H1 (cell line): ENCODE data around the gene POLR3E. TPM values are rescaled to one million over a fixed set of nuclear protein-coding genes. Genes with fewer than 3 reads are reported as not detected.

ENCODE experiments used
- CTCF ChIA-PET: fragments of 300-600 bp; sonication (Branson Sonifier 250); formaldehyde crosslinking; loops from one replicate; lab custom pipeline; 2021; ENCODE audit not compliant: partially characterized antibody; lab: Charles Lee
- POLR2A ChIA-PET: fragments of 300-600 bp; sonication (Branson Sonifier 250); formaldehyde crosslinking; loops from one replicate; lab custom pipeline; 2021; ENCODE audit warnings: inconsistent platforms; ENCODE audit not compliant: partially characterized antibody; lab: Charles Lee
- DNase-seq, 2 experiments: peaks; one replicate each; pipeline versions ENCODE4 v3.0.0 to v3.0.0-alpha.2; 2010 to 2022; ENCODE audit warnings: low spot score in 2 of 2, low read depth in 1 of 2, mixed read lengths in 1 of 2
- FAIRE-seq: peaks from 2 replicates; lab custom pipeline; 2011; peaks lifted over from hg19 to GRCh38; lab: Jason Lieb, UNC
- H2AFZ ChIP-seq: 2 replicates; pipeline ENCODE4 v1.8.1; 2012; ENCODE audit warnings: low read length, inconsistent platforms
- H2AK5ac ChIP-seq: 2 replicates; pipeline ENCODE4 v1.6.1; 2013; ENCODE audit warnings: low read depth, low read length
- H2BK120ac ChIP-seq: replicated peaks from 2 replicates; pipeline ENCODE3; 2013; ENCODE audit warnings: low read depth, low read length, inconsistent platforms
- H2BK12ac ChIP-seq: 2 replicates; pipeline ENCODE4 v1.6.1; 2013; ENCODE audit warnings: low read depth, low read length
- H2BK15ac ChIP-seq: 2 replicates; pipeline ENCODE4 v1.6.1; 2013; ENCODE audit warnings: low read length
- H2BK20ac ChIP-seq: 2 replicates; pipeline ENCODE4 v1.6.1; 2013; ENCODE audit warnings: low read length
- H2BK5ac ChIP-seq: 2 replicates; pipeline ENCODE4 v1.6.1; 2013; ENCODE audit warnings: low read depth, low read length
- H3K14ac ChIP-seq: 2 replicates; pipeline ENCODE4 v1.6.1; 2013; ENCODE audit warnings: inconsistent platforms; ENCODE audit not compliant: insufficient read length
- H3K18ac ChIP-seq: 2 replicates; pipeline ENCODE4 v1.6.1; 2013; ENCODE audit warnings: low read length; ENCODE audit errors: extremely low read depth
- H3K23ac ChIP-seq: 2 replicates; pipeline ENCODE4 v1.6.1; 2013; ENCODE audit warnings: inconsistent platforms; ENCODE audit not compliant: insufficient read length
- H3K23me2 ChIP-seq: 2 replicates; pipeline ENCODE4 v1.6.1; 2013; ENCODE audit warnings: low read depth, low read length
- H3K27ac ChIP-seq: 2 replicates; pipeline ENCODE4 v1.6.1; 2011; ENCODE audit warnings: low read depth, low read length, inconsistent platforms
- H3K27me3 ChIP-seq, 4 experiments: replicated peaks in 1 of 4; 1 replicate in 1 of 4; 2 replicates in 3 of 4; pipeline versions ENCODE4 v1.6.1 to v1.8.1; 2011 to 2013; ENCODE audit warnings: low read length in 3 of 4, mild to moderate bottlenecking in 3 of 4, inconsistent platforms in 2 of 4, mixed read lengths in 2 of 4, moderate library complexity in 1 of 4; ENCODE audit not compliant: control insufficient read depth in 3 of 4, insufficient read depth in 3 of 4; ENCODE audit errors: extremely low read depth in 1 of 4
- H3K36me3 ChIP-seq, 4 experiments: 2 replicates each; pipeline versions ENCODE4 v1.6.1 to v1.8.1; 2011 to 2013; ENCODE audit warnings: mild to moderate bottlenecking in 4 of 4, low read length in 3 of 4, moderate library complexity in 2 of 4, control low read depth in 1 of 4, inconsistent platforms in 1 of 4; ENCODE audit not compliant: insufficient read depth in 4 of 4, control insufficient read depth in 2 of 4
- H3K4ac ChIP-seq: replicated peaks from 2 replicates; pipeline ENCODE3; 2013; ENCODE audit warnings: low read length, low read depth, mixed read lengths, inconsistent platforms; ENCODE audit not compliant: insufficient read length
- H3K4me1 ChIP-seq, 4 experiments: replicated peaks in 1 of 4; 1 replicate in 1 of 4; 2 replicates in 3 of 4; pipeline versions ENCODE4 v1.6.1 to v1.8.1; 2011 to 2013; ENCODE audit warnings: low read length in 3 of 4, inconsistent platforms in 2 of 4, mixed read lengths in 1 of 4; ENCODE audit not compliant: insufficient read depth in 4 of 4, control insufficient read depth in 3 of 4
- H3K4me2 ChIP-seq, 2 experiments: 2 replicates each; pipeline versions ENCODE4 v1.6.1 to v1.8.1; 2011 to 2013; ENCODE audit warnings: low read depth in 2 of 2, low read length in 2 of 2, control low read depth in 1 of 2, inconsistent platforms in 1 of 2, mild to moderate bottlenecking in 1 of 2; ENCODE audit not compliant: insufficient read depth in 1 of 2
- H3K4me3 ChIP-seq, 4 experiments: fragments of 200-600, 300-600 bp in 1 of 4; sonication (generic), shearing (Covaris generic), sonication (Bioruptor Twin) in 1 of 4; 2 replicates each; pipeline versions ENCODE4 v1.5.1 to v1.8.1; 2011 to 2016; ENCODE audit warnings: low read length in 4 of 4, low read depth in 3 of 4, control low read depth in 2 of 4, inconsistent platforms in 2 of 4, mild to moderate bottlenecking in 2 of 4, mixed read lengths in 1 of 4, moderate library complexity in 1 of 4; ENCODE audit not compliant: insufficient read depth in 2 of 4; ENCODE audit errors: extremely low read depth in 1 of 4
- H3K56ac ChIP-seq: replicated peaks from 2 replicates; pipeline ENCODE3; 2013; ENCODE audit warnings: low read depth, mild to moderate bottlenecking, mixed read lengths, low read length, inconsistent platforms; ENCODE audit not compliant: insufficient read length
- H3K79me1 ChIP-seq: 2 replicates; pipeline ENCODE4 v1.6.1; 2013; ENCODE audit warnings: low read depth, low read length, control low read depth
- H3K79me2 ChIP-seq, 2 experiments: 2 replicates each; pipeline versions ENCODE4 v1.6.1 to v1.8.1; 2012 to 2013; ENCODE audit warnings: low read length in 2 of 2, mild to moderate bottlenecking in 2 of 2, inconsistent platforms in 1 of 2; ENCODE audit not compliant: insufficient read depth in 2 of 2, control insufficient read depth in 1 of 2
- H3K9ac ChIP-seq, 4 experiments: replicated peaks in 1 of 4; 1 replicate in 1 of 4; 2 replicates in 3 of 4; pipeline versions ENCODE4 v1.6.1 to v1.8.1; 2011 to 2013; ENCODE audit warnings: low read depth in 3 of 4, low read length in 3 of 4, control low read depth in 2 of 4, mild to moderate bottlenecking in 2 of 4, moderate library complexity in 2 of 4, inconsistent platforms in 1 of 4; ENCODE audit errors: extremely low read depth in 1 of 4
- H3K9me3 ChIP-seq, 2 experiments: 2 replicates each; pipeline versions ENCODE4 v1.6.1 to v1.8.1; 2012 to 2013; ENCODE audit warnings: mild to moderate bottlenecking in 2 of 2, moderate library complexity in 2 of 2, control low read depth in 1 of 2, inconsistent platforms in 1 of 2, low read depth in 1 of 2, low read length in 1 of 2, mixed read lengths in 1 of 2; ENCODE audit not compliant: insufficient read depth in 2 of 2
- H4K20me1 ChIP-seq, 2 experiments: replicated peaks in 1 of 2; 2 replicates each; pipeline versions ENCODE3 to v1.8.1; 2011 to 2013; ENCODE audit warnings: inconsistent platforms in 2 of 2, low read length in 2 of 2, mild to moderate bottlenecking in 1 of 2; ENCODE audit not compliant: insufficient read depth in 2 of 2, control insufficient read depth in 1 of 2
- H4K5ac ChIP-seq: 2 replicates; pipeline ENCODE4 v1.6.1; 2013; ENCODE audit warnings: low read length, low read depth, mixed read lengths, inconsistent platforms; ENCODE audit not compliant: insufficient read length
- H4K8ac ChIP-seq: 2 replicates; pipeline ENCODE4 v1.8.0; 2013; ENCODE audit warnings: mild to moderate bottlenecking, moderate library complexity, low read length, inconsistent platforms; ENCODE audit not compliant: insufficient read depth; ENCODE audit errors: extremely low read depth
- H4K91ac ChIP-seq: replicated peaks from 2 replicates; pipeline ENCODE3; 2013; ENCODE audit warnings: low read length, mixed read lengths, inconsistent platforms; ENCODE audit not compliant: insufficient read length
- BACH1 ChIP-seq: IDR thresholded peaks from 2 replicates; pipeline ENCODE4 v1.6.1; 2012; ENCODE audit warnings: low read length, improper control_type of control experiment
- GABPA ChIP-seq: IDR thresholded peaks from 2 replicates; pipeline ENCODE4 v1.6.1; 2011; ENCODE audit warnings: mild to moderate bottlenecking, low read length, moderate library complexity, borderline replicate concordance; ENCODE audit not compliant: insufficient read depth
- GTF2F1 ChIP-seq: IDR thresholded peaks from 2 replicates; pipeline ENCODE4 v1.6.1; 2012; ENCODE audit warnings: low read depth, low read length, improper control_type of control experiment, borderline replicate concordance
- POLR2A ChIP-seq, 2 experiments: IDR thresholded peaks; 1 replicate in 1 of 2; 2 replicates in 1 of 2; pipeline ENCODE4 v1.6.1; 2011; ENCODE audit warnings: low read depth in 2 of 2, low read length in 2 of 2, mild to moderate bottlenecking in 2 of 2; ENCODE audit errors: control extremely low read depth in 1 of 2
- POLR2AphosphoS5 ChIP-seq: IDR thresholded peaks from 2 replicates; pipeline ENCODE4 v1.6.1; 2011; ENCODE audit warnings: low read depth, low read length
- RNF2 ChIP-seq: fragments of 200-900, 300-1000 bp; sonication (generic); IDR thresholded peaks from 2 replicates; pipeline ENCODE4 v1.7.1; 2016; ENCODE audit warnings: borderline replicate concordance, low read depth, mild to moderate bottlenecking, antibody characterized with exemption, low read length; ENCODE audit not compliant: poor library complexity, severe bottlenecking; ENCODE audit errors: missing control alignments
- SAP30 ChIP-seq: fragments of 300-600 bp; sonication (generic); IDR thresholded peaks from 2 replicates; pipeline ENCODE4 v1.7.1; 2012; ENCODE audit warnings: low read length, moderate library complexity, mild to moderate bottlenecking, inconsistent platforms; ENCODE audit not compliant: insufficient read depth, insufficient replicate concordance
- WGBS, 2 experiments: shearing (Covaris generic) in 1 of 2; methylation state at CpG; one replicate each; pipeline versions ENCODE4 v1.1.6 to v1.1.7; 2013 to 2015; ENCODE audit warnings: low lambda C conversion rate in 2 of 2, mixed read lengths in 2 of 2, inconsistent platforms in 1 of 2, low coverage in 1 of 2, missing lambda C conversion rate in 1 of 2; ENCODE audit not compliant: insufficient replicate concordance in 2 of 2, insufficient coverage in 1 of 2, insufficient read length in 1 of 2; ENCODE audit errors: extremely low coverage in 1 of 2, missing lambda C conversion rate in 1 of 2; 5-methylcytosine and 5-hydroxymethylcytosine counted together
- polyA plus RNA-seq, 7 experiments: library from polyadenylated mRNA; depleted of rRNA in 3 of 7; stranded (reverse) in 5 of 7; unstranded in 2 of 7; fragments of >200 nt in 5 of 7; fragments of 200-250 nt in 2 of 7; gene quantifications; 1 replicate in 5 of 7; 2 replicates in 1 of 7; 4 replicates in 1 of 7; pipeline versions ENCODE4 v1.2.1 to v1.2.3, GENCODE V29; 2011 to 2013; ENCODE audit warnings: missing spikeins in 2 of 7, mixed read lengths in 2 of 7
- total RNA-seq: library from RNA; stranded (reverse); fragmentation: NEBNext Ultra II Directional; extraction: Animal tissue kit (Norgen Biotek cat#: 25700); gene quantifications from 2 replicates; pipeline ENCODE4 v1.2.1, GENCODE V29; 2021
- TF ChIP-seq, protein P1 (sequence below), 3 experiments: IDR thresholded peaks; 1 replicate in 2 of 3; 2 replicates in 1 of 3; pipeline versions ENCODE4 v1.5.1 to v1.6.1; 2011; ENCODE audit warnings: low read length in 3 of 3, mild to moderate bottlenecking in 3 of 3, inconsistent platforms in 2 of 3, low read depth in 1 of 3, moderate library complexity in 1 of 3; ENCODE audit not compliant: insufficient read depth in 1 of 3; ENCODE audit errors: control extremely low read depth in 1 of 3

POLR3E gene
- total and polyA plus RNA-seq, 2 of the 8 experiments (the other 6 are each of a cell fraction or from before 2014, with no cell fraction given): 96.5 to 125 TPM

DNA sequence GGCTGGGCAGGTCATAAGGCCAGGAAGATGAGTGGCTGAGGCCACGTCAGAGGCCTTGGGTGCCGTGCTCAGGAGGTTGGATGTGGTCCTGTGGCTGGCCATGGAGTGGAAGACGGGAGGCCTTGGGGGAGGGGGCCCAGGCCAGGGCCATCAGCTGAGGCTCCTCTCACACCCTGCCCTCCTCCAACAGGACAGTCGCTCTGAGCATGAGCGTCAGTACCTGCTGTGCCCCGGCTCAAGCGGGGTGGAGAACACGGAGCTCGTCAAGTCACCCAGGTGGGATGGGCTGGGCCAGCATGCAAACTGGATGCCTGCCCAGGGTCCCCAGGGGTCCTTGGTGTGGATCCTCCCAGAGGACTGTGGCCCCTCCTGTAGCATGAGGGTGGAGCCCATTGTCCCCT, 19.2 kb downstream of the POLR3E start:
- no peak overlapping the region for H3K18ac ChIP-seq
- no peak overlapping the region for H3K14ac ChIP-seq
- H2BK5ac ChIP-seq: no peak overlapping the region
- H3K4ac ChIP-seq: no peak overlapping the region
- CTCF ChIA-PET: interaction anchor here (1.1 kb wide), 1 partner anchor 10 kb away, joined by 4 read pairs; no protein-coding TSS in a partner anchor
- no peak overlapping the region for H2BK120ac ChIP-seq
- 0 out of 2 replicates have a peak, but pooled peaks cover 2% of the 10 kb centered on the region for H3K79me1 ChIP-seq
- H3K23me2 ChIP-seq: no peaks in the 10 kb centered on the region
- peaks cover 0 to under 1% of the 10 kb centered on the region in 2 experiments; a peak in 1 of 4 replicates for H3K79me2 ChIP-seq
- H4K20me1 ChIP-seq: peaks cover 0 to 8% of the 10 kb centered on the region in 2 experiments
- no peak overlapping the region for H2BK20ac ChIP-seq
- H3K4me2 ChIP-seq: no peak overlapping the region
- H3K23ac ChIP-seq: no peak overlapping the region
- H4K5ac ChIP-seq: no peak overlapping the region
- no peaks in the 10 kb centered on the region for H3K27me3 ChIP-seq
- H3K36me3 ChIP-seq: peaks cover 15 to 46% (median 38%) of the 10 kb centered on the region in 4 experiments; a peak in 6 of 8 replicates
- WGBS, 2 experiments: 98% methylated on average over 9 of the region's 9 CpGs; no CpG with 5 or more reads in 1 of the 2 experiments
- no peak overlapping the region for H3K4me3 ChIP-seq
- POLR2A ChIA-PET: interaction anchor here (0.6 to 1.1 kb wide), 2 partner anchors 16 to 29 kb away, joined by 3 to 4 read pairs; no protein-coding TSS in a partner anchor
- FAIRE-seq (no peak), DNase-seq (no peak)
- peaks cover 0 to 1% (median under 1%) of the 10 kb centered on the region in 4 experiments; a peak in 2 of 7 replicates for H3K4me1 ChIP-seq
- H3K9ac ChIP-seq: no peak overlapping the region
- TF ChIP-seq, protein P1, sequence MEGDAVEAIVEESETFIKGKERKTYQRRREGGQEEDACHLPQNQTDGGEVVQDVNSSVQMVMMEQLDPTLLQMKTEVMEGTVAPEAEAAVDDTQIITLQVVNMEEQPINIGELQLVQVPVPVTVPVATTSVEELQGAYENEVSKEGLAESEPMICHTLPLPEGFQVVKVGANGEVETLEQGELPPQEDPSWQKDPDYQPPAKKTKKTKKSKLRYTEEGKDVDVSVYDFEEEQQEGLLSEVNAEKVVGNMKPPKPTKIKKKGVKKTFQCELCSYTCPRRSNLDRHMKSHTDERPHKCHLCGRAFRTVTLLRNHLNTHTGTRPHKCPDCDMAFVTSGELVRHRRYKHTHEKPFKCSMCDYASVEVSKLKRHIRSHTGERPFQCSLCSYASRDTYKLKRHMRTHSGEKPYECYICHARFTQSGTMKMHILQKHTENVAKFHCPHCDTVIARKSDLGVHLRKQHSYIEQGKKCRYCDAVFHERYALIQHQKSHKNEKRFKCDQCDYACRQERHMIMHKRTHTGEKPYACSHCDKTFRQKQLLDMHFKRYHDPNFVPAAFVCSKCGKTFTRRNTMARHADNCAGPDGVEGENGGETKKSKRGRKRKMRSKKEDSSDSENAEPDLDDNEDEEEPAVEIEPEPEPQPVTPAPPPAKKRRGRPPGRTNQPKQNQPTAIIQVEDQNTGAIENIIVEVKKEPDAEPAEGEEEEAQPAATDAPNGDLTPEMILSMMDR (IDR thresholded peaks at IDR 0.05; ENCODE audit: control extremely low read depth in 1 of 3, insufficient read depth in 1 of 3, low read depth in 1 of 3, low read length in 3 of 3): no peak
- no peak for TF ChIP-seq GABPA
- TF ChIP-seq BACH1: no peak
- no peak for TF ChIP-seq GTF2F1
- TF ChIP-seq POLR2AphosphoS5: no peak
- TF ChIP-seq POLR2A (IDR thresholded peaks at IDR 0.05; ENCODE audit: control extremely low read depth in 1 of 2, low read depth in 2 of 2, low read length in 2 of 2): no peak
- TF ChIP-seq RNF2: no peak
- TF ChIP-seq SAP30: no peak
- H2BK12ac ChIP-seq: no peak overlapping the region
- H2BK15ac ChIP-seq: no peak overlapping the region
- no peaks in the 10 kb centered on the region for H3K9me3 ChIP-seq
- no peak overlapping the region for H4K91ac ChIP-seq
- H3K27ac ChIP-seq: no peak overlapping the region
- H2AFZ ChIP-seq: no peak overlapping the region
- H4K8ac ChIP-seq: no peak overlapping the region
- no peak overlapping the region for H2AK5ac ChIP-seq
- H3K56ac ChIP-seq: no peak overlapping the region
